Activated T-helper 9 cell treated with anti-CD3 and anti-CD28 coated beads, Interleukin-2, amount 50 U/mL, for 16 hours (primary cell): ENCODE measurements around the gene KANK3.
"Not testable (repeated sequence)": the region's sequence is repeated elsewhere in the genome, so short reads cannot be mapped to it uniquely, and the experiment has no call there.

Source experiments
- DNase-seq: peaks from one replicate; pipeline ENCODE4 v3.0.0-alpha.2; 2020; ENCODE audit warnings: low read depth

The KANK3 gene

DNA sequence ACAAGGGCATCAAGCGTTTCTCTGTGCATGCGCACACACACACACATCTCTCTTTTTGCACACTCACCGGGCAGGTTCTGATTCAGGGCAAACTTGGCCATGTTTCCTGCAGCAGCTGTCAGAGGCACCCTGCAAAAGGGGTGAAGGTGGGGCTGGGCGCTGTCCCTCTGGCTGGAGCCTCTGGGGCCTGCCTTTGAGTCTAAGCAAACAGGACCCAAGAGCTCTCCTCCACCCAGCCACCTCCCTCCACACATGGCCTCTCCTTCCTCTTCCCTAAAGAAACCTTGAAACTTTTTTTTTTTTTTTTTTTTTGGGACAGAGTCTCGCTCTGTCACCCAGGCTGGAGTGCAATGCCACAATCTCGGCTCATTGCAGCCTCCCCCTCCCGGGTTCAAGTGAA lies 5.3 kb downstream of the KANK3 start:
- no peak for DNase-seq

DNA sequence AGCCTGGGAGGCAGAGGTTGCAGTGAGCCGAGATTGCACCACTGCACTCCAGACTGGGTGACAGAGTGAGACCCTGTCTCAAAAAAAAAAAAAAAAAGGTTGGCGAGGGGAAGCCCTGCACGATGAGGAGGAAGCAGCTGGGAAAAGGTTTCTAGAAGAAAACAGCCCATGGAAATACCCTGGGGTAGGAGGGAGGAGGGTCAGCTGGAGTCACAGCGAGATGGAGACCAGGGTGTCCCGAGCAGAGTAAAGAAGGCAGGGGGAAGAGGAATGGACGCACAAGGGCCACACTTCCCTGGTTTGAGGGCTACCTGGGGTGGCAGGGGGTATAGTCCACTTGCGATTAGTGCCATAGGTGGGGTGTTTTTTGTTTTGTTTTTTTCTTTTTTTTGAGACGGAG lies 6.4 kb downstream of the KANK3 start:
- DNase-seq = no peak

DNA sequence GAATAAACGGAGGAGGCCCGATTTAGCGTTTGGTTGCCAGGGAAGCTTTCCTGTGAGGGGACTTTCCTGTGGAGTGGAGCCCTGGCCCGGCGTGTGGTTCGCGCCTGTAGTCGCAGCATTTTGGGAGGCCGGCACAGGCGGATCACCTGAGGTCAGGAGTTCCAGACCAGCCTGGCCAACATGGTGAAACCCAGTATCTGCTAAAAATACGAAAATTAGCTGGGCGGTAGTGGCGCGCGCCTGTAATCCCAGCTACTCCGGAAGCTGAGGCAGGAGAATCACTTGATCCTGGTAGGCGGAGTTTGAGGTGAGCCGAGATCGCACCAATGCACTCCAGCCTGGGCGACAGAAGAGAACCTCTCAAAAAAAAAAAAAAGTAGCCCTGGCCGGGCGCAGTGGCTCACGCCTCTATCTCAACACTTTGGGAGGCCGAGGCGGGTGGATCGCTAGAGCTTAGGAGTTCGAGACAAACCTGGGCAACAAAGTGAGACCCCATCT lies 6.9 kb downstream of the KANK3 start:
- no peak for DNase-seq

DNA sequence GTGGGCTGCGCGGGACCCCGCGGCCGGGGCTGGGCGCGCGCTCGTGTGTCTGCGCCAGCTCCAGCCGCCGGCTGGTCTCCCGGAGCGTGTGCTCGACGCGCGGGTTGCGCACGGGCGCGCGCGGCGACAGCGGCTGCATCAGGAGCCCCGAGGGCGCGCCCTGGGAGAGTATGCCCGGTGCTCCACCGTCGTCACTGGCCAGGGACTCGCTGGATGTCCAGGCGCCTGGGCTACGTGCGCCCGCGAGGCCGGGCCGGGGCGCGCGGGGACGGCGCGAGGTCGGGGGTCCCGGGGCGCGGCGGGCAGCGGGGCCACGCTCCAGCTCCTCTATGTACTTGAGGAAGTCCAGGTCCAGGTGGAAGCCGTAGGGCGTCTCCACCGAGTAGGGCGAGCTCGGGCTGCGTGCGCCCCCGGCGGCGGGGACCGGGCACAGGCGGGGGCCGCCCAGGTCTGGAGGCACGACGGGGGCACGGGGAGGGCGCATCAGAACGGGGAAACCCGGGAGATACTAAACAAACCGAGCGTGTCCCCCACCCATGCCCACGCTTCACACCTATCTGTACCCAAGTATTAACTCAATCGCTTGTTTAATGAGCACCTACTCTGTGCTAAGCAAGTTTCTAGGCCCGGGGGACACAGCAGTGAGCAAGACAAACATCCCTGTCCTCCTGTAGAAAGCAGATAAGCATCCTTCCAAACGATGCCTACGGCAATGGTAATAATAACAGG lies 7.6 kb downstream of the KANK3 start:
- DNase-seq = no peak

DNA sequence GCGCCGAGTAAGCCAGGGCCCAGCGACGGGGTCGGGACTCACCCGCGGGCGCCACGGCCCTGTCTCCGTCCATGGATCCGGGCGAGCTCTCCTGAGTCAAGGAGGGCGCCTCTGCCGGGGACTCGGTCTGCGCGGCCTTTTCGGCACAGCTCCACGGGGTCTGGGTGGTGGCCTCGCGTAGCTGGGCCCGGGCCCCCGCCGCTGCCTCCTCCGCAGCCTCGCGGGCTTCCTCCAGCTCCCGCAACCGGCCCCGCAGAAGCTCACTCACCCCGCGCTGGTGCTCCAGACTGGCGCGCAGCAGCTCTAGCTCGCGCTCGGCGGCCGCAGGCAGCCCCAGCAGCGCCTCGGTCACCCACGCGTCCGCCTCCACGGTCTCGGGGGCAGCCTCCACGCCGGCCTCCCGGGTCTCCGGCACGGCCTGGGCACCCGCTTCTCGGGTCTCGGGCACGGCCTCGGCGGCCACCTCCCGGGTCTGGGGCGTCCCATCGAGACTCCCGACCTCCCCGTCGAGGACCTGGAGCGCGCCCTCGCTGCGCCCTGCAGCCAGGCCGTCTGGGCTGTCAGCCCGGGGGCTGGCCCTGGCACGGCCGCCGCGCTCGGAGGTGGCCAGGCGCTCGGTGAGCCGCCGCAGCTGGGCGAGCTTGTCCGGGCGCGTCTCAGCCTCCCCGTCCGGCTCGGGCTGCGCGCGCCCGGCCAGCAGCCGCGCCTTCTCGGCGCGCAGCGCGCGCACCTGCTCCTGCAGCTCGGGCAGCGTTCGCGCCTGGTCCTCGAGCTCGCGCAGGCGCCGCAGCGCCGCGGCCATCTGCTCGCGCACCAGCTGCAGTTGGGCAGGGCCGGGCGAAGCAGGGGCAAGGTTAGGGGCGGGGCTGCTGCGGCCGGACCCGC lies 8.4 kb downstream of the KANK3 start:
- DNase-seq = no peak

DNA sequence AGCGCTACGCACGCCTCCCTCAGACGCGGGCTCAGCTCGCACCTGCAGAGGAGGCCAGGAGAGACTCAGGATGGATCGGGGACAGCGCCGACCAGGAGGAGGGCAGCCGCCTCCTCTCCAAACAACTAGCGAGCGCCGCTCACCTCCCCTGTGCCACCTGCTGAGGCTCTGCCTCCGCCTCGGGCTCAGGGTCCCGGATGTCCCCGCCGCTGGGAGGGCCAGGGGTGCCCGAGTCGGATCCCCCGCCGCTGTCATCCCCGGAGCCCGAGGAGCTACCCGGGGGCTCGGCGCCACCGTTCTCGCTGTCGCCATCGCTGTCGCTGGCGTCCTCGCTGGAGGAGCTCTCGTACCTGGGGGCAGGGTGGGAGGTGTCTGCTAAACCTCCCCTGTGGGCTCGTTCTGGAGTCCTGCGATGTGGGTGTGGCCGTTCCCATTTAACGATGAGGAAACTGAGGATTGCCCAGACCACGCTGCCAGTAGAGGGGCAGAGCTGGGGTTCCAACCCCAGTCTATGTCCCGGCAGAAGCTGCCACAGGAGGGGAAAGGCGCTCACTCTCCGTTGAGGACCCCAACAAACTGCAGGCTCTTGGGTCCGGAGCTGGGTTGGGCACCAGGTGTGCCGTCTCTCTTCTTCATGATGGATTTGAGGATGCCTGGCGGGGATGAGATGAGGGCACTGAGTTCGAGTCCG lies 9.2 kb downstream of the KANK3 start:
- no peak for DNase-seq

DNA sequence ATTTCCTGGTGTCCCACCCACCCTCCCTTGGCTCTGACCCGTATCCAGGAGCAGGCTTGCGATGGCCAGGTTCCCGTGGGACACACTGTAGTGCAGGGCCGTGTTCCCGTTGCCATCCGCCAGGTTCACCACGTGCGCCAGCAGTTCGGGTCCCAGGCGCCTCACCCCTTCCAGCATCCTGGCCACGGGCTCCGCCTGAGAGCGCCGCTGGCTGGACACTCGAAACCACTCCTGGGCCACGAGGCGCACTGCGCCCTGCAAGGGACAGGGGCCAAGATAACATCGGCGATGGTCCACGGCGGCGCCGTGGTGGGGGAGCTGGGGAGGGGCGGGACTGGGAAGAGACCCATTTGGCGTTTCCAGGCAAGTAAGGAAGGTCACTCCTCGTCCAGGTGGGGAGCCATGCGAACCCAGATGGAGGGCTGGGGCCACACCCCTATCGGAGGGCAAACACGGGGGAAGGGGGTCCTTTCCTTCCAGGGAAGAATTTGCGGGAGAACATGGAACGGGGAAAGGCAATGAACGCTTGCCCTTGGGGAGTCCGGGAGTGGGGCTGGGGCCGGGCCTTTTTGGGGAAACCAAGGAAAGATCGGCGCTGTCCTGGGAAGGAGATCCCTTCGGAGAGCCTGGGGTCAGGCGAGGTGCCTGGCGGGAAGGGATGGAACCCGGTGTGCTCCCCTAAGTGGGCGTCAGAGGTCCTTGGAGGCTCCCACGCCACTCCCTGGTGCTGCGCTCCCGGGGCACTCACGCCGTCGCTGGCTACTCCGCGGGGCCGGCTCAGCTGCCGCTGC lies 9.9 kb downstream of the KANK3 start:
- DNase-seq = no peak

DNA sequence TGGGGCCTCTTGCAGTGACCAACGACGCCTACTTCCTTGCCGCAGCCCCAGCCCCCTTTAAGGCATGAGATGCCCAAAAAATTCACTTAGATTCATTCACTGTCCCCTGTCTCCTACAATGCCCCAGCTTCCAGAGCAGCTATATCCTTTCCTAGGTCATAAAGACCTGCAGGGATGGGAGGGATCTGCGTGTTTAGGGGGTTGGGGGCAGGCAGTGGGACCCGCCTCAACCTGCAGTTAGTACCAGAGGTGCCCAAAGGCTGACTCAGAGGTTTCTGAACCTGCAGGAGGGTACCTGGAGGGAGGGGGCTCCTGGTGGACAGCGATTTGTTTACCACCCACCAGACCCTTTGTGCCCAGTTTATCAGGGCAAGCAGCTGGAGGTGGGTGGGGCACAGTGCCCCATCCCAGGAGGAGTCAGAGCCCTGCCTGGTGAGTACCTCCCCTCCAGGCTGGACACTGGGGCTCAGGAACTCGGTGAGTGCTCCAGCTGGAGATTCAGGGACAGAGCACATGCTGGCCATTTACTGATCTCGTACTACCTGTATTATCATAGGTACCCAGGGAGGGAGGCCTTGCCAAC lies 11.7 kb downstream of the KANK3 start:
- no peak for DNase-seq

DNA sequence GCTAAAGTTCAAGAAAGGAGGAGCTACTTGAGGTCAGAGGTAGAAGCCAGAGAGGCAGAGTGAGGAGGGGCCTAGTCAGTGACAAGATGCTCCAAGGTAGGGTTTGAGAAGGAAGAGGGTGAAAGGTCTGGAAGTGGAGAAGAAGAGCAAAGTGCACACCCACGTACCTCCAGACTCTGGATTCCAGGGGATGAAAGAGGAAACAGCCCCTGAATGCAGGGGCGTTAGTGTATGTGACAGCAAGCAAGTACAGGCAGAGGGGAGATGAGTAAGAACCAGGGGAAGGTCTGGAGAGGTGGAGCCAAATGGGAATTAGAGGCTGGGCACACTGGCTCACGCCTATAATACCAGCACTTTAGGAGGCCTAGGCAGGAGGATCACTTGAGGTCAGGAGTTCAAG lies 13.1 kb downstream of the KANK3 start:
- no peak for DNase-seq

DNA sequence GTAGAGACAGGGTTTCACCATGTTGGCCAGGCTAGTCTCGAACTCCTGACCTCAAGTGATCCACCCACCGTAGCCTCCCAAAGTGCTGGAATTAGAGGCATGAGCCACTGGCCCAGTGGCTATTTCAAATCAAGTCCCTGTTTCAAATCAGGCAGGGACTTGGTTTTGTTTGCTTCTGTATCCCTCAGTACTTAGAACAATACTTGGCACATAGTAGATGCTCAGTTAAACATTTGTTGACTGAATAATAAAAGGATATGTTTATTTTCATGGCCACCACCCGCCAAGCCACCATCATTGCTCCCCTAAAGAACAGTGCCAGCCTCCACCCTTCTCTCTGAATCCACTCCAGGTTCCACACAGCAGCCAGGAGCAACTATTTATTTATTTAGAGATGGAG lies 17.6 kb downstream of the KANK3 start:
- DNase-seq = no peak

DNA sequence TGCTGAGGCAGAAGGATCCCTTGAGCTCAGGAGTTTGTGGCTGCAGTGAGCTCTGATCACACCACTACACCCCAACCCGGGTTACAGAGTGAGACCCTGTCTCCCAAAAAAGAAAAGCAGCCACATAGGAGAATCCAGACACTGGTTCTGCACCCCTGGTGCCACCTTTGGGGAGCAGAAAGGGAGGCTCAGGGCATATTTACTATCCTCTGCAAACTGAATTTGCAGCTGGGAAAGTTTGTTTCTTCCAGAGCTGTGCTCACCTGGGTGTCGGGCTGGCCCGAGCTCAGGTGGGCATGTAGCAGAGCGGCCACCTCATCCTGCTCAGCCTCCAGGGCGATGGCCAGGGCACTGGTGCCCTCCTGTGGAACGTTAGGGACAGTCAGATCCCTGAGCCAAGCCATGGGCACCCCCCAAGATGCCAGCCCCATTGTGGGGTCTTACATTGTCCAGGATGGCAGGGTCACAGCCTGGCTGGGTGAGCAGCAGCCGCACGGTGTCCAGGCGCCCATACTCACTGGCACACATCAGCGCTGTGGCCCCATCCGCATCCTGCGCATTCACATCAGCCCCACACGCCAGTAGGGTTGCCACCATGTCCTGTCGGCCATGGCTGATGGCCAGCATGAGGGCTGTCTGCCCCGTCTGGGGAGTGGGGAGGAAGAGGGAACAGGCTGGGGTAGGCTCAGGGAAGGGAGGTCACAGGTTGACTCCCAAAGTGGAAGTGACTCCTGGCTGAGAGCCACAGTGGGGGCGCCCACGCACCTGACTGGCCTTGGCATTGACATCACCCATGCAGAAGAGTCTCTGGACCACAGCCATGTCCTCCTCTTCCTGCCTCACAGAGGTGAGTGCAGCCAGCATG lies 18.6 kb downstream of the KANK3 start:
- no peak for DNase-seq

DNA sequence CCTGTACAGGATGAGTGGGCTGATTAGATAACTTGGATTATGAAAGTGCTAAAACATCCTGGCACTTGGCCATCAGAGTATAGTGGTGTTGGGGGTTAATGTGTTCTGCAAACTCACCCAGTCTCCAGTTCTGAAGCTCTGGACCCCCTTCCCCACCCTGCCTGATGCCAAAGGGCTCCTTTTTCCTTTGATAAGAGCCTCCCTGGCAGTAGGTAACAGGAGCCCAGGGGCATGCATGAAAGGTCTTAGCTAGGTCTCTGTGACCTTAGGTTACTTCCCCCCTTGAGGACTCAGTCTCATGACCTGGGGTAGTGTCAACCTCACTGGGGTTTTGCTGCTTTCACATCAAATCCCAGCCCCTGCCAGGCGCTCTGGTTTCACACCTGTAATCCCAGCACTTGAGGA lies 19.3 kb downstream of the KANK3 start:
- DNase-seq = no peak

DNA sequence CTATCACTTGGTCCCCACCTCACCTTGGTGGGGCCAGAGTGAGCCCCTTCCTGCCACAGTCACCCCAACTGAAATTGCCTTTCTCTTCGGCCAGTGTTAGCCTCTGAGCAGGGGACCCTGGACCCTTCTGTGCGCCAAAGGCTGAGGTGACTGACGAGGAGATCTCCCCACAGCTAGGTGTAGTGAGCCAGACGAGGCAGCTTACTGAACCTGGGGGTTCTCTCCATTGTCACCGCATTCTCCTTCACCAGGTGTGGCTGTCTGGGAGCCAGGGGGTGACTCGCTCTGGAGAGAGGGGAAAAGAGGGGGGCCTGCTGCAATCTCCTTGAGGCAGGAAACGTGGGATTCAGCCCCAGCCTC lies 20.4 kb downstream of the KANK3 start:
- no peak for DNase-seq

DNA sequence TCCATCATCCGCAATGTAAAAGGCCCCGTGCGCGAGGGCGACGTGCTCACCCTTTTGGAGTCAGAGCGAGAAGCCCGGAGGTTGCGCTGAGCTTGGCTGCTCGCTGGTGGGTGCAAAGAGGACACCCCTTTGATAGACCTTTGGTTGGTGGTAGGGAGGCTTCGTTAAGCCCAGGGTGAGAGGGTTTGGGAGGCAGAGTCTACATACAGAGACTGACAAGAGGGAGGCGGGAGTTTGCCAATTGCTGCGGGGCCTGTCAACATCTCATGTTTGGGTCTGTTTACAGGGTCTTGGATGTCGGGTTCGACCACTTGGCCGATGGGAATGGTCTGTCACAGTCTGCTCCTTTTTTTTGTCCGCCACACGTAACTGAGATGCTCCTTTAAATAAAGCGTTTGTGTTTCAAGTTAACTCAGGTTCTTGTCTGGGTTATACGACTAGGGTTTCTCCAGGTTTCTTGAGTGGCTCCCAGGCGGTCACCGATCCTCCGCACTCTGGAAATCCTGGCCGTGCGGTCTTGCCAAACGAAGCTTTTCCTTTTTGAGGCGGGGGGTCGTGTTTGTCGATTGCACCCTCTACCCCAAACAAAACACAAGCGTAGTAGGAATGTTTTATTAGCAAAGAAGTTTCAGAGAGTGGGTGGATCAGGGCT lies 20.9 kb downstream of the KANK3 start:
- no peak for DNase-seq

DNA sequence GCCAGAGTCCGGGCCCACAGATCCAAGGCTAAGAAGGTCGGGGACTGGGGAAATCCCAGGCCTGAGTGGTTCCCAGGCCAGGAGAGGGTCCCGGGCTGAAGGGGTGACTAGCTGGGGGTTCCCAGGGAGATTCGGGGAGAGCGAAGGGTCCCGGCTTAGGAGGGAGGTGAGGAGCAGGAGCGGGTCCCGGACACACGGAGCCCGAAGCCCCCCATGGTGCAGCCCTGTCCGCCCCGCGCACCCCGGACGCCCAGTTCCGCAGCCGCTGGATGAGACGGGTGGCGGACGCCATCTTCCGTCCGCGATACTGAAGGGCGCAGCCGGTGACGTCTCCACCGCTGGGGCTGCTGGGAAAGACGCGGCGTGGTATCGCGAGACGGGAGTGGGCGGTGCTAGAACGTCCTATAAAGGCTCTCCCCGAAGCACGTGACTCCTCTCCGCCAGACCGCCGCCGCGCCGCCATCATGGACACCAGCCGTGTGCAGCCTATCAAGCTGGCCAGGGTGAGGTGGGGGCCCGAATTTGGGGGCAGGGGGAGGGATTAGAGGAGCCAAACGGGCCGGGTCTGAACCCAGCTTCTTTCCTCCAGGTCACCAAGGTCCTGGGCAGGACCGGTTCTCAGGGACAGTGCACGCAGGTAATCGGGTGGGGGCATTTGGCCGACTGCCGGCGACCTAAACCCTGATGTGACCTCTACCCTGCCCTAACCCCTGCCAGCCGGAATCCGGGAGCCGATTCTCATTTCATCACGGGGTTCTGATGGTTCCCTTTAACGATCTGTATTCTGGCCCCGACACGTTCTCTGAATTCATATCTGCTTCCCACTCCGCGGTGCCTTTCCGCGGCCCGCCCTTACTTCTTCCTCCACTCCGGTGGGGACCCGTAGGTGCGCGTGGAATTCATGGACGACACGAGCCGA lies 21.7 kb downstream of the KANK3 start, which contains the start of the genes NDUFA7 and RPS28:
Gene NDUFA7 (minus strand): TSS at position 309 of the 919 bp plus-strand sequence. CDS start 17 bp downstream, at position 292.
Gene RPS28 (plus strand): TSS at position 430 of the 919 bp plus-strand sequence. CDS start 35 bp downstream, at position 465.
- DNase-seq = peak; percentile 95

DNA sequence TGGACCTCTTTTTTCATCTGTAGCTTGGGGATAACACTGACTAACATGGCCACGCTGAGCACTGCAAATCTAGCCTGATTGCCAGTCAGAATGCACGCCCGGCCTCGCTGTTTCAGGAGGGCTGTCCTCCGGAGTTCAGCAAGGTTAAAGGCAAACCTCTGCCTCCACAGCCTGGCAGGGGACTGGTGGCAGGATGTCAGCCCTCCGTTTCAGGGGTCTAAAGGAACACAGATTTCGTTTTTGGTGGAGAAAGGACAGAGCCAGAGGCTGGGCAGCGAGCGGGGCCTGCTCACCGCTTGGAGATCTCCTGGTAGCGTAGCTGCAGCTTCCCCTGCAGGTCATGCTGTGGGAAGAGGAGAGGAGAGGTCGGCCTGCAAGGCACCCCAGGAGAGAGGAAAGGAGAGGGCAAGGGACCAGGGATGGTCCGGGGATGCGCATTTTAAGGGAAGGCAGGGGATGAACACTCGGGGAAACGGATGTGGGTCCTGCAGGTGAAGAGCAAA lies 22.4 kb downstream of the KANK3 start:
- no peak for DNase-seq

DNA sequence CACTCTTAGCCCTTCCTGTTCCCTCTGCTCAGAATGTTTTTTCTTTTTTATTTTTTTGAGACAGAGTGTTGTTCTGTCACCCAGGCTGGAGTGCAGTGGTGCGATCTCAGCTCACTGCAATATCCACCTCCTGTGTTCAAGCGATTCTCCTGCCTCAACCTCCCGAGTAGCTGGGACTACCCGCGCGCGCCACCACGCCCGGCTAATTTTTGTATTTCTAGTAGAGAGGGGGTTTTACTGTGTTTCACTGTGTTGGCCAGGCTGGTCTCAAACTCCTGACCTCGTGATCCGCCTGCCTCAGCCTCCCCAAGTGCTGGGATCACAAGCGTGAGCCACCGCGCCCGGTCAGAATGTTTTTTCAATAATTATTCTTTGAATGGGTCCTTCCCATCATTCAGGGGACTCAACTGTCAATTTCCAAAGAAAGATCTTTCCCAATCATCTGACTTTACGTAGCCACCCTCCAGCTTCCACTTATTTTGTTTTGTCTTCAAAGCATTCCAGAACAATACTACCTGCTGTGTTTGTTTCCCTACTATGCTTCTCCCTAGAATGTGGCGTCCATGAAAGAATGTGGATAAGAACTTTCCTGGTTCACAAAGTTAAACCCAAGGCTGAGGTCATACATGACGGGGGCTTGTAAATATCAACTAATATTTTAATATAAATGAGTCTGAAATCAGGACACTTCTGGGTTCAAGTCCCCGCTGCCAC lies 23.1 kb downstream of the KANK3 start:
- no peak for DNase-seq

DNA sequence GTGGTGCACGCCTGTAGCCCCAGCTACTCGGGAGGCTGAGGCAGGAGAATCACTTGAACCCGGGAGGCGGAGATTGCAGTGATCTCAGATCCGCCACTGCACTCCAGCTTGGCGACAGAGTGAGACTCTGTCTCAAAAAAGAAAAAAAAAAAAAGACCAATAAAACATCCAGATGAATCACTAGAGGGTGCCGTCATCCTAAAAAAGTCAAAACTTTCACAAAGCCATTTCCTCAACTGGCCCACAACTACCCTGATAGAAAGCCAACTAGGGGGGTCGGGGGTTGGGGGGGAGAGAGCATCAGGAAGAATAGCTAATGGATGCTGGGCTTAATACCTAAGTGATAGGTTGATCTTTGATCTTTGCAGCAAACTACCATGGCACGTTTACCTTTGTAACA lies 24.2 kb downstream of the KANK3 start:
- not testable (repeated sequence) for DNase-seq
